Calu3 (cell line): ENCODE measurements around the gene NDRG3. TPM values are rescaled to one million over a fixed set of nuclear protein-coding genes. Genes with fewer than 3 reads are reported as not detected.

Experiments
- BruUV-seq: library from RNA; stranded (reverse); fragments of 400-500 nt; replicated peaks from 2 replicates; lab custom pipeline; 2021; lab: Mats Ljungman, UMichigan
- CTCF ChIA-PET: fragments of 300-600 bp; sonication (Branson Sonifier 250); formaldehyde crosslinking; loops from one replicate; lab custom pipeline; 2022; ENCODE audit warnings: antibody characterized with exemption; lab: Charles Lee
- DNase-seq: peaks from one replicate; pipeline ENCODE4 v3.0.0; 2022
- H3K27ac Mint-ChIP-seq: one replicate; pipeline ENCODE4 v1.8.0; 2022; ENCODE audit warnings: mixed read lengths; ENCODE audit not compliant: unreplicated experiment
- H3K27me3 Mint-ChIP-seq: one replicate; pipeline ENCODE4 v1.8.0; 2022; ENCODE audit warnings: mixed read lengths; ENCODE audit not compliant: unreplicated experiment
- H3K36me3 Mint-ChIP-seq: one replicate; pipeline ENCODE4 v1.8.0; 2022; ENCODE audit warnings: mild to moderate bottlenecking, moderate library complexity, mixed read lengths; ENCODE audit not compliant: insufficient read depth, unreplicated experiment
- H3K4me1 Mint-ChIP-seq: one replicate; pipeline ENCODE4 v1.8.0; 2022; ENCODE audit warnings: mild to moderate bottlenecking, low read depth, mixed read lengths; ENCODE audit not compliant: unreplicated experiment
- H3K4me3 Mint-ChIP-seq: one replicate; pipeline ENCODE4 v1.8.0; 2022; ENCODE audit warnings: mild to moderate bottlenecking, low read depth, moderate library complexity, mixed read lengths; ENCODE audit not compliant: unreplicated experiment
- H3K9me3 Mint-ChIP-seq: one replicate; pipeline ENCODE4 v1.8.0; 2022; ENCODE audit warnings: low read depth, mixed read lengths; ENCODE audit not compliant: unreplicated experiment
- CTCF ChIP-seq: fragments of 200-600 bp; IDR thresholded peaks from one replicate; pipeline ENCODE4 v1.8.0; 2022; ENCODE audit warnings: antibody characterized with exemption; ENCODE audit not compliant: unreplicated experiment
- intact Hi-C: fragments of 100-400 bp; cut with micrococcal nuclease; formaldehyde crosslinking; loops from one replicate; pipeline ENCODE4 v1.10.0; 2022; ENCODE audit not compliant: unreplicated experiment
- total RNA-seq: library from RNA; stranded (reverse); gene quantifications from 2 replicates; pipeline ENCODE4 v1.2.3, GENCODE V29; 2022

The NDRG3 gene
- total RNA-seq, 1 experiment from 2014 or later = 18.0 TPM

DNA sequence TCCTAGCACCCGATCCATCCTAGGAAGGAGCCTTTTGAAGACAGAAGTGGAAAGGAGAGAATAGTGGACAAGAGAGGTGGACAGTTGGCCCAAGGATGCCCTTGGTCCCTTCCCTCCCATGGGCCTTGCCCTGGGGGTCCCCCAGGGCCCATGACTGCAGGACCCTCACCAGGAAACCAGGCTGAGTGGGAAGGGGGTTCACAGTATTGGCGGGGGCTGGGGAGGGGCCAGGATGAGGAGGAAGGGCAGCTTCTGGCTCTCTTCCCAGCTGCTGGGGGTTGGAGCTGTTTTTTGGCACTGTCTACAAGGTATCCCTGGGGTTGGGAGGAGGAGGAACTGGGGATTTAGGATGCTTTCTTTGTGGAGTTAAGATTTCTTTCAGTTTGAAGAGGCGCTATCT is 31.7 kb upstream of the NDRG3 start:
- Mint-ChIP-seq H3K9me3 (no peaks in the 10 kb centered on the region), H3K27ac (no peak overlapping the region), H3K4me1 (peaks cover 13% of the 10 kb centered on the region), H3K36me3 (peaks cover 30% of the 10 kb centered on the region), H3K4me3 (no peak overlapping the region), H3K27me3 (no peaks in the 10 kb centered on the region)
- DNase-seq = no peak
- CTCF ChIA-PET = interaction anchor here (0.6 kb wide), 1 partner anchor 17 kb away, joined by 3 read pairs; no protein-coding TSS in a partner anchor
- intact Hi-C loops = loop anchor here (10.0 kb wide), 1 partner anchor 107 kb away; no protein-coding TSS in a partner anchor
- no TSS peak for BruUV-seq
- TF ChIP-seq CTCF = no peak

GRCh38 chr20:36777167-36777566 is 31.3 kb upstream of the NDRG3 start:
- BruUV-seq = no TSS peak
- TF ChIP-seq CTCF = no peak
- CTCF ChIA-PET = interaction anchor here (0.6 kb wide), 1 partner anchor 18 kb away, joined by 3 read pairs; no protein-coding TSS in a partner anchor
- H3K9me3 Mint-ChIP-seq = no peaks in the 10 kb centered on the region
- H3K36me3 Mint-ChIP-seq = peaks cover 31% of the 10 kb centered on the region
- H3K4me1 Mint-ChIP-seq = peaks cover 17% of the 10 kb centered on the region
- H3K27ac Mint-ChIP-seq = no peak overlapping the region
- no peak overlapping the region for H3K4me3 Mint-ChIP-seq
- DNase-seq = no peak
- no peaks in the 10 kb centered on the region for H3K27me3 Mint-ChIP-seq
- intact Hi-C loops = loop anchor here (10.0 kb wide), 1 partner anchor 108 kb away; no protein-coding TSS in a partner anchor

- no TSS peak for BruUV-seq
- peaks cover 24% of the 10 kb centered on the region for H3K4me1 Mint-ChIP-seq
These were observed 29.9 kb upstream of the NDRG3 start for GRCh38 chr20:36775826-36776225.

DNA sequence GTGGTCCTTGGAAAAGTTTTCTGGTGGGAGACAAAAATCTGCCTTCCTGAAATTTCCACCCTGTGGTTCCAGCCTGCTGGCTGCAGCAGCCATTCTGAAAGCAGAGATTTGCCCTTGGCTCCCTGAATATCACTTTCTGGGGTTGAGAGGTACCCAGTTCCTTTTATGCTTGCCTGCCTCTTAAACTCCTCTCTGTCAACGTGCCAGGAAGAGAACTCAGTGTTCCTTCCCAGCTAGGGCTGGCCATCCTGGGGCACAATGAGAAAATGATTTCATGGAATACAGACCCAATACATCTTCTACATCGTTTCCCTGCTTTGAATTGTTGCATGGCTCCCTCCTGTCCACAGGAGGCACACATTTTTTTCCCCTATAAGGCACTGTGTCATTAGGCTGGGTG is 29.3 kb upstream of the NDRG3 start:
- Mint-ChIP-seq H3K4me3 (peak overlapping the region; percentile 77), H3K27ac (peak overlapping the region; percentile 48), H3K4me1 (peaks cover 24% of the 10 kb centered on the region), H3K9me3 (no peaks in the 10 kb centered on the region), H3K27me3 (no peaks in the 10 kb centered on the region), H3K36me3 (peaks cover 31% of the 10 kb centered on the region)
- DNase-seq = no peak
- CTCF ChIA-PET = interaction anchor here (0.6 kb wide), 2 partner anchors 95 to 102 kb away, joined by 4 to 5 read pairs; no protein-coding TSS in a partner anchor
- TF ChIP-seq CTCF = no peak
- intact Hi-C loops = loop anchor here (10.0 kb wide), 1 partner anchor 110 kb away; no protein-coding TSS in a partner anchor
- BruUV-seq = no TSS peak

More at GRCh38 chr20:36775826-36776225, 29.9 kb upstream of the NDRG3 start:
- no peak for TF ChIP-seq CTCF
- CTCF ChIA-PET = interaction anchor here (0.6 to 0.8 kb wide), 2 partner anchors 95 to 106 kb away, joined by 4 read pairs; no protein-coding TSS in a partner anchor
- H3K36me3 Mint-ChIP-seq = peaks cover 31% of the 10 kb centered on the region
- no peaks in the 10 kb centered on the region for H3K27me3 Mint-ChIP-seq
- no peak overlapping the region for H3K27ac Mint-ChIP-seq
- no peak overlapping the region for H3K4me3 Mint-ChIP-seq
- intact Hi-C loops = loop anchor here (10.0 kb wide), 1 partner anchor 109 kb away; no protein-coding TSS in a partner anchor
- no peak for DNase-seq
- no peaks in the 10 kb centered on the region for H3K9me3 Mint-ChIP-seq
